HG03103 (cell line): ENCODE results near the gene RIPPLY3.
A peak's percentile ranks its signal among the peaks of the same experiment; 100 is the strongest.
"Not testable (repeated sequence)": the region's sequence is repeated elsewhere in the genome, so short reads cannot be mapped to it uniquely, and the experiment has no call there.

Experiments used
- ATAC-seq: cut with Tn5 transposase; IDR thresholded peaks from one replicate; pipeline ENCODE4 v1.9.1; 2021; ENCODE audit warnings: low read depth; ENCODE audit not compliant: unreplicated experiment

RIPPLY3 gene

GRCh38 chr21:36980280-36981048 is 26.0 kb upstream of the RIPPLY3 start:
- ATAC-seq = no peak

GRCh38 chr21:36981049-36981391 is 25.5 kb upstream of the RIPPLY3 start:
- ATAC-seq = no peak

- ATAC-seq = no peak
Measured at GRCh38 chr21:36981977-36982700, 24.4 kb upstream of the RIPPLY3 start.

- no peak for ATAC-seq
Measured at GRCh38 chr21:36985751-36986594, 20.5 kb upstream of the RIPPLY3 start.

GRCh38 chr21:36987845-36988244 is 18.7 kb upstream of the RIPPLY3 start:
- ATAC-seq = no peak

GRCh38 chr21:36988536-36988935 is 18.0 kb upstream of the RIPPLY3 start:
- ATAC-seq = no peak

GRCh38 chr21:36989199-36989698 is 17.3 kb upstream of the RIPPLY3 start:
- not testable (repeated sequence) for ATAC-seq

GRCh38 chr21:36989699-36990507 is 16.6 kb upstream of the RIPPLY3 start:
- peak; percentile 95 for ATAC-seq

- ATAC-seq = no peak
Measured at GRCh38 chr21:36990508-36991205, 15.8 kb upstream of the RIPPLY3 start.

GRCh38 chr21:36992671-36993070 is 13.8 kb upstream of the RIPPLY3 start:
- no peak for ATAC-seq

GRCh38 chr21:36994501-36995158 is 11.9 kb upstream of the RIPPLY3 start:
- no peak for ATAC-seq

- not testable (repeated sequence) for ATAC-seq
Measured at GRCh38 chr21:36995285-36995684, 11.2 kb upstream of the RIPPLY3 start.

- no peak for ATAC-seq
Measured at GRCh38 chr21:36999131-36999898, 7.2 kb upstream of the RIPPLY3 start.

GRCh38 chr21:37000381-37000780 is 6.1 kb upstream of the RIPPLY3 start:
- ATAC-seq = no peak

- ATAC-seq = no peak
Measured at GRCh38 chr21:37001441-37001840, 5.1 kb upstream of the RIPPLY3 start.

- not testable (repeated sequence) for ATAC-seq
Measured at GRCh38 chr21:37002851-37003250, 3.7 kb upstream of the RIPPLY3 start.

GRCh38 chr21:37003917-37004316 is 2.6 kb upstream of the RIPPLY3 start:
- ATAC-seq = not testable (repeated sequence)
